ENCODE data around the gene CREB3.

The CREB3 gene

GRCh38 chr9:35700942-35701341 lies 31.5 kb upstream of the CREB3 start:
- DNase-seq (ENCODE audit: low read depth in 2 of 2) = no peak

GRCh38 chr9:35702696-35703095 lies 29.8 kb upstream of the CREB3 start:
- no peak for DNase-seq (ENCODE audit: low read depth in 2 of 2)

- DNase-seq (ENCODE audit: low read depth in 2 of 2) = no peak
Observed at GRCh38 chr9:35703906-35704672, 28.4 kb upstream of the CREB3 start.

GRCh38 chr9:35705372-35705771 lies 27.1 kb upstream of the CREB3 start:
- DNase-seq (ENCODE audit: low read depth in 2 of 2) = no peak

- no peak for DNase-seq (ENCODE audit: low read depth in 2 of 2)
Observed at GRCh38 chr9:35705836-35706430, 26.5 kb upstream of the CREB3 start.

- DNase-seq (ENCODE audit: low read depth in 2 of 2) = no peak
Observed at GRCh38 chr9:35706951-35707350, 25.5 kb upstream of the CREB3 start.

- no peak for DNase-seq (ENCODE audit: low read depth in 2 of 2)
Observed at GRCh38 chr9:35708146-35708545, 24.3 kb upstream of the CREB3 start.

GRCh38 chr9:35710818-35711500 lies 21.5 kb upstream of the CREB3 start:
- DNase-seq (ENCODE audit: low read depth in 2 of 2) = no peak

GRCh38 chr9:35711501-35712428 lies 20.7 kb upstream of the CREB3 start:
- no peak for DNase-seq (ENCODE audit: low read depth in 2 of 2)

- DNase-seq (ENCODE audit: low read depth in 2 of 2) = no peak
Observed at GRCh38 chr9:35712762-35713400, 19.6 kb upstream of the CREB3 start.

GRCh38 chr9:35713578-35713977 lies 18.9 kb upstream of the CREB3 start:
- no peak for DNase-seq (ENCODE audit: low read depth in 2 of 2)

GRCh38 chr9:35714123-35714522 lies 18.3 kb upstream of the CREB3 start:
- no peak for DNase-seq (ENCODE audit: low read depth in 2 of 2)

GRCh38 chr9:35714579-35715252 lies 17.8 kb upstream of the CREB3 start:
- DNase-seq (ENCODE audit: low read depth in 2 of 2) = no peak

- no peak for DNase-seq (ENCODE audit: low read depth in 2 of 2)
Observed at GRCh38 chr9:35716230-35716629, 16.2 kb upstream of the CREB3 start.

- DNase-seq (ENCODE audit: low read depth in 2 of 2) = no peak
Observed at GRCh38 chr9:35717132-35717870, 15.2 kb upstream of the CREB3 start.

GRCh38 chr9:35718721-35719511 lies 13.6 kb upstream of the CREB3 start:
- no peak for DNase-seq (ENCODE audit: low read depth in 2 of 2)

- DNase-seq (ENCODE audit: low read depth in 2 of 2) = no peak
Observed at GRCh38 chr9:35719546-35719945, 12.9 kb upstream of the CREB3 start.

- no peak for DNase-seq (ENCODE audit: low read depth in 2 of 2)
Observed at GRCh38 chr9:35723426-35723825, 9.0 kb upstream of the CREB3 start.

GRCh38 chr9:35723908-35724307 lies 8.6 kb upstream of the CREB3 start:
- no peak for DNase-seq (ENCODE audit: low read depth in 2 of 2)
